GM12878 (cell line): ENCODE data around the gene RAB35. TPM values are rescaled to one million over a fixed set of nuclear protein-coding genes. Genes with fewer than 3 reads are reported as not detected.
A peak's percentile ranks its signal among the peaks of the same experiment; 100 is the strongest.

ENCODE experiments used
- ATAC-seq: fragments of 200-7000 bp; cut with Tn5 transposase; 3 replicates; pipeline ENCODE4 v1.9.1; 2020; ENCODE audit warnings: mild to moderate bottlenecking, moderate library complexity
- BruUV-seq: library from RNA; stranded (reverse); fragments of 400-500 nt; replicated peaks from 2 replicates; lab custom pipeline; 2021; lab: Mats Ljungman, UMichigan
- CTCF ChIA-PET: fragments of 300-600 bp; sonication (Branson Sonifier 250); formaldehyde crosslinking; extraction: SDS; loops from one replicate; lab custom pipeline; 2021; ENCODE audit warnings: inconsistent platforms; lab: Yijun Ruan, JAX
- POLR2A ChIA-PET: fragments of 350-600 bp; formaldehyde crosslinking; extraction: SDS; loops from one replicate; lab custom pipeline; 2021; ENCODE audit warnings: inconsistent platforms; lab: Charles Lee
- RAD21 ChIA-PET: fragments of 300-600 bp; sonication (Branson Sonifier 250); formaldehyde crosslinking; loops from one replicate; lab custom pipeline; 2023; ENCODE audit warnings: antibody characterized with exemption; ENCODE audit not compliant: unreplicated experiment; lab: Charles Lee
- SMC1A ChIA-PET: fragments of 300-600 bp; sonication (Branson Sonifier 250); formaldehyde crosslinking; loops from one replicate; lab custom pipeline; 2023; ENCODE audit not compliant: unreplicated experiment, uncharacterized antibody; lab: Charles Lee
- DNase-seq: peaks from one replicate; pipeline ENCODE4 v3.0.0-alpha.2; 2011; ENCODE audit warnings: low read depth, low spot score
- FAIRE-seq: peaks from 3 replicates; lab custom pipeline; 2011; peaks lifted over from hg19 to GRCh38; lab: Jason Lieb, UNC
- H2AFZ ChIP-seq: 2 replicates; pipeline ENCODE4 v1.6.0; 2011; ENCODE audit warnings: low read depth, low read length, control low read depth; ENCODE audit not compliant: control insufficient read depth
- H3K27ac ChIP-seq: 2 replicates; pipeline ENCODE4 v1.5.1; 2011; ENCODE audit warnings: control low read depth; ENCODE audit not compliant: control insufficient read depth, insufficient read depth
- H3K27me3 ChIP-seq, 2 experiments: replicated peaks in 1 of 2; 2 replicates each; pipeline versions ENCODE4 v1.6.0 to v1.6.1; 2011; ENCODE audit warnings: low read length in 1 of 2; ENCODE audit not compliant: control insufficient read depth in 2 of 2, insufficient read depth in 2 of 2
- H3K36me3 ChIP-seq, 2 experiments: 2 replicates each; pipeline ENCODE4 v1.5.1; 2011; ENCODE audit warnings: low read length in 1 of 2; ENCODE audit not compliant: control insufficient read depth in 2 of 2, insufficient read depth in 2 of 2
- H3K4me1 ChIP-seq: 2 replicates; pipeline ENCODE4 v1.6.1; 2011; ENCODE audit warnings: mild to moderate bottlenecking, low read length, moderate library complexity, mixed read lengths; ENCODE audit not compliant: control insufficient read depth, insufficient read depth
- H3K4me2 ChIP-seq: 2 replicates; pipeline ENCODE4 v1.6.0; 2011; ENCODE audit warnings: control low read depth; ENCODE audit not compliant: control insufficient read depth, insufficient read depth
- H3K4me3 ChIP-seq: fragments of 200-600 bp; sonication (generic); 2 replicates; pipeline ENCODE4 v1.5.1; 2016
- H3K79me2 ChIP-seq: 2 replicates; pipeline ENCODE4 v1.6.0; 2011; ENCODE audit warnings: low read length; ENCODE audit not compliant: control insufficient read depth, insufficient read depth
- H3K9ac ChIP-seq: 2 replicates; pipeline ENCODE4 v1.8.0; 2011; ENCODE audit warnings: low read length, control low read depth, mixed read lengths; ENCODE audit not compliant: control insufficient read depth, insufficient read depth
- H3K9me3 ChIP-seq: replicated peaks from 3 replicates; pipeline ENCODE4 v1.5.1; 2011; ENCODE audit warnings: mild to moderate bottlenecking, low read length; ENCODE audit not compliant: control insufficient read depth, insufficient read depth
- H4K20me1 ChIP-seq: 2 replicates; pipeline ENCODE4 v1.6.0; 2011; ENCODE audit not compliant: control insufficient read depth, insufficient read depth
- CBFB ChIP-seq: IDR thresholded peaks from 2 replicates; pipeline ENCODE4 v1.6.1; 2016; ENCODE audit warnings: antibody characterized with exemption, low read depth
- CBX3 ChIP-seq: fragments of 200-600 bp; sonication (generic); IDR thresholded peaks from 2 replicates; pipeline ENCODE4 v1.6.1; 2016; ENCODE audit warnings: low read depth, borderline replicate concordance
- HDAC2 ChIP-seq: fragments of 200-600 bp; sonication (generic); IDR thresholded peaks from 2 replicates; pipeline ENCODE4 v1.6.1; 2017
- JUNB ChIP-seq: IDR thresholded peaks from 2 replicates; pipeline ENCODE4 v1.6.1; 2016; ENCODE audit warnings: antibody characterized with exemption, mild to moderate bottlenecking
- KDM1A ChIP-seq: fragments of 200-600 bp; sonication (generic); IDR thresholded peaks from 2 replicates; pipeline ENCODE4 v1.6.1; 2016; ENCODE audit warnings: borderline replicate concordance
- MXI1 ChIP-seq: fragments of 150-350 bp; IDR thresholded peaks from 2 replicates; pipeline ENCODE4 v1.6.1; 2011; ENCODE audit warnings: low read depth, mild to moderate bottlenecking, inconsistent platforms, low read length, improper control_type of control experiment
- MYC ChIP-seq: IDR thresholded peaks from 2 replicates; pipeline ENCODE4 v1.6.1; 2011; ENCODE audit warnings: mild to moderate bottlenecking, low read length, moderate library complexity, inconsistent platforms; ENCODE audit not compliant: insufficient read depth, insufficient replicate concordance, insufficient read length, severe bottlenecking
- NBN ChIP-seq: fragments of 450-650 bp; IDR thresholded peaks from 2 replicates; pipeline ENCODE4 v1.6.1; 2016
- NFYB ChIP-seq: IDR thresholded peaks from 2 replicates; pipeline ENCODE4 v1.6.1; 2011; ENCODE audit warnings: low read depth, mild to moderate bottlenecking, low read length, improper control_type of control experiment, moderate library complexity; ENCODE audit not compliant: insufficient read depth
- POLR2A ChIP-seq: IDR thresholded peaks from 2 replicates; pipeline ENCODE4 v1.6.1; 2011; ENCODE audit warnings: low read depth, mild to moderate bottlenecking, low read length
- RB1 ChIP-seq: fragments of 450-650 bp; formaldehyde crosslinking; IDR thresholded peaks from 2 replicates; pipeline ENCODE4 v1.6.1; 2017; ENCODE audit warnings: mild to moderate bottlenecking, borderline replicate concordance
- RUNX3 ChIP-seq: IDR thresholded peaks from 2 replicates; pipeline ENCODE4 v1.6.1; 2012; ENCODE audit warnings: low read length, inconsistent platforms
- SIN3A ChIP-seq: IDR thresholded peaks from 2 replicates; pipeline ENCODE4 v1.6.1; 2012; ENCODE audit warnings: low read depth, low read length, improper control_type of control experiment
- STAT1 ChIP-seq: fragments of 450-650 bp; conservative IDR thresholded peaks from 2 replicates; pipeline ENCODE4 v1.6.1; 2014; ENCODE audit warnings: antibody characterized with exemption, mild to moderate bottlenecking
- STAT3 ChIP-seq: IDR thresholded peaks from 2 replicates; pipeline ENCODE4 v1.6.1; 2011; ENCODE audit warnings: low read depth, low read length, improper control_type of control experiment
- TAF1 ChIP-seq: IDR thresholded peaks from 2 replicates; pipeline ENCODE4 v1.6.1; 2011; ENCODE audit warnings: mild to moderate bottlenecking, low read depth, low read length, borderline replicate concordance
- TCF3 ChIP-seq: IDR thresholded peaks from 2 replicates; pipeline ENCODE4 v1.6.1; 2012; ENCODE audit warnings: low read depth, mild to moderate bottlenecking, low read length, borderline replicate concordance; ENCODE audit not compliant: insufficient read depth
- TCF7 ChIP-seq: IDR thresholded peaks from 2 replicates; pipeline ENCODE4 v1.6.1; 2014; ENCODE audit warnings: antibody characterized with exemption, borderline replicate concordance
- USF2 ChIP-seq: IDR thresholded peaks from 2 replicates; pipeline ENCODE4 v1.6.1; 2011; ENCODE audit warnings: low read depth, low read length, improper control_type of control experiment, borderline replicate concordance
- ZZZ3 ChIP-seq: IDR thresholded peaks from 2 replicates; pipeline ENCODE4 v1.6.1; 2011; ENCODE audit warnings: low read depth; ENCODE audit not compliant: control insufficient read depth, insufficient read length
- WGBS: methylation state at CpG from one replicate; pipeline ENCODE4 v1.1.6; 2016; ENCODE audit warnings: low lambda C conversion rate; ENCODE audit not compliant: insufficient replicate concordance, insufficient coverage; ENCODE audit errors: missing lambda C conversion rate; 5-methylcytosine and 5-hydroxymethylcytosine counted together
- in situ Hi-C: fragments of 300-500 bp; cut with MboI; formaldehyde crosslinking; loops from 9 replicates; pipeline ENCODE4 v1.14.3; 2018; ENCODE audit warnings: mixed read lengths
- intact Hi-C: fragments of 100-400 bp; cut with micrococcal nuclease; formaldehyde crosslinking; loops from one replicate; pipeline ENCODE4 v1.14.2; 2022; ENCODE audit not compliant: unreplicated experiment
- polyA plus RNA-seq, 11 experiments: library from polyadenylated mRNA; depleted of rRNA in 4 of 11; unstranded in 6 of 11; stranded (reverse) in 5 of 11; fragments of >200 nt; fragmentation: Nextera tagmentation in 4 of 11; fragmentation: Illumina TruSeq in 1 of 11; extraction: Ambion mirVana in 4 of 11; extraction: Trizol in 1 of 11; gene quantifications; 1 replicate in 1 of 11; 2 replicates in 10 of 11; pipeline versions ENCODE4 v1.2.1 to v1.2.3, GENCODE V29; 2011 to 2016; ENCODE audit warnings: inconsistent platforms in 2 of 11, missing spikeins in 2 of 11, low read depth in 1 of 11
- total RNA-seq, 4 experiments: library from RNA; depleted of rRNA in 3 of 4; stranded (reverse); fragments of >200 nt in 3 of 4; fragmentation: Illumina TruSeq in 1 of 4; extraction: Trizol in 1 of 4; gene quantifications; 2 replicates each; pipeline versions ENCODE4 v1.2.1 to v1.2.3, GENCODE V29; 2013 to 2021
- TF ChIP-seq, protein P1 (sequence below): IDR thresholded peaks from 2 replicates; pipeline ENCODE4 v1.6.1; 2012; ENCODE audit warnings: low read depth, low read length, improper control_type of control experiment

Gene RAB35
- total and polyA plus RNA-seq, 10 of the 15 experiments (the other 5 are each of a cell fraction or from before 2014, with no cell fraction given), result 0.76 to 99.2 (median 43.8) TPM

- WGBS, result 92% methylated on average over 11 of the region's 11 CpGs
- intact Hi-C loops (no loop called here), in situ Hi-C loops (no loop called here)
- no peak for ATAC-seq
- BruUV-seq, result no TSS peak
- Histone ChIP-seq H3K27me3 (no peaks in the 10 kb centered on the region), H3K79me2 (no peaks in the 10 kb centered on the region), H3K4me3 (no peak overlapping the region), H3K9ac (no peak overlapping the region), H3K27ac (no peak overlapping the region), H4K20me1 (no peaks in the 10 kb centered on the region), H3K4me2 (no peak overlapping the region), H3K4me1 (peaks cover 19% of the 10 kb centered on the region), H2AFZ (no peak overlapping the region), H3K36me3 (peaks cover 31 to 45% of the 10 kb centered on the region in 2 experiments), H3K9me3 (no peaks in the 10 kb centered on the region)
- POLR2A ChIA-PET, result interaction anchor here (0.6 kb wide), 3 partner anchors 36 to 89 kb away, joined by 3 to 4 read pairs (median 3); no protein-coding TSS in a partner anchor
- CTCF ChIA-PET, result no interaction called here
- SMC1A ChIA-PET, result no interaction called here
- no peak for FAIRE-seq
- no peak for DNase-seq
- RAD21 ChIA-PET, result interaction anchor here (0.6 to 1.1 kb wide), 5 partner anchors 31 to 54 kb away, joined by 3 to 4 read pairs (median 3); partner anchors contain the start of gene RAB35
- TF ChIP-seq STAT3 (no peak), CBFB (no peak), POLR2A (0 out of 2 replicates have a peak, but pooled peaks have one; percentile 38)
- TF ChIP-seq, all 136 proteins: peak for 1
These were observed 47.7 kb upstream of the RAB35 start for GRCh38 chr12:120164293-120164692.

- CTCF ChIA-PET, result no interaction called here
- FAIRE-seq, result no peak
- TF ChIP-seq NFYB, result no peak
- no peak for TF ChIP-seq SIN3A
- no peak for TF ChIP-seq ZZZ3
- TF ChIP-seq TAF1, result no peak
- no peak for TF ChIP-seq JUNB
- no peak for TF ChIP-seq HDAC2
- TF ChIP-seq MXI1, result no peak
- no peak for TF ChIP-seq USF2
- no peak for TF ChIP-seq TCF3
- TF ChIP-seq, protein P1, sequence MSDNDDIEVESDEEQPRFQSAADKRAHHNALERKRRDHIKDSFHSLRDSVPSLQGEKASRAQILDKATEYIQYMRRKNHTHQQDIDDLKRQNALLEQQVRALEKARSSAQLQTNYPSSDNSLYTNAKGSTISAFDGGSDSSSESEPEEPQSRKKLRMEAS, result no peak
- TF ChIP-seq RUNX3, result no peak
- no peak for TF ChIP-seq NBN
- TF ChIP-seq KDM1A, result no peak
- no peak for TF ChIP-seq MYC
- TF ChIP-seq STAT1, result no peak
- no peak for TF ChIP-seq CBX3
- no peak for TF ChIP-seq TCF7
- no peak for TF ChIP-seq RB1
These were observed 46.2 kb upstream of the RAB35 start for GRCh38 chr12:120162763-120163162.

More at GRCh38 chr12:120162763-120163162, 46.2 kb upstream of the RAB35 start:
- Histone ChIP-seq H3K4me2 (no peak overlapping the region), H3K27me3 (no peaks in the 10 kb centered on the region), H3K9me3 (no peaks in the 10 kb centered on the region), H3K27ac (no peak overlapping the region), H3K4me3 (no peak overlapping the region), H2AFZ (no peak overlapping the region), H4K20me1 (no peaks in the 10 kb centered on the region), H3K79me2 (no peaks in the 10 kb centered on the region), H3K36me3 (peaks cover 29 to 49% of the 10 kb centered on the region in 2 experiments), H3K9ac (no peak overlapping the region), H3K4me1 (peaks cover 12% of the 10 kb centered on the region)
- RAD21 ChIA-PET, result no interaction called here
- SMC1A ChIA-PET, result no interaction called here
- ATAC-seq (no peak), DNase-seq (no peak)
- intact Hi-C loops (no loop called here), in situ Hi-C loops (no loop called here)
- WGBS, result 81% methylated on average over 8 of the region's 8 CpGs
- no TSS peak for BruUV-seq
- POLR2A ChIA-PET, result interaction anchor here (0.5 kb wide), 1 partner anchor 34 kb away, joined by 5 read pairs; no protein-coding TSS in a partner anchor
